Prostate gland (tissue), 2 donors: Measurements from ENCODE around the gene VEZT. TPM values are rescaled to one million over a fixed set of nuclear protein-coding genes. Genes with fewer than 3 reads are reported as not detected.
"Not testable (repeated sequence)": the region's sequence is repeated elsewhere in the genome, so short reads cannot be mapped to it uniquely, and the experiment has no call there.

Experiments
- DNase-seq: peaks from one replicate; pipeline ENCODE4 v3.0.0-alpha.2; 2019; ENCODE audit warnings: low spot score
- H3K27ac ChIP-seq, 2 donors: fragments of 200-600 bp; sonication (generic); 2 replicates each; pipeline ENCODE4 v1.5.1; 2017 to 2019
- H3K27me3 ChIP-seq: fragments of 200-600 bp; sonication (generic); replicated peaks from 2 replicates; pipeline ENCODE4 v1.5.1; 2019; ENCODE audit not compliant: insufficient read depth
- H3K36me3 ChIP-seq, 2 donors: fragments of 200-600 bp; sonication (generic); 1 replicate in 1 of 2; 2 replicates in 1 of 2; pipeline versions ENCODE4 v1.5.1 to v1.8.1; 2017 to 2019
- H3K4me1 ChIP-seq: fragments of 200-600 bp; sonication (generic); replicated peaks from 2 replicates; pipeline ENCODE4 v1.5.1; 2019
- H3K4me3 ChIP-seq, 2 donors: fragments of 200-600 bp; sonication (generic); 2 replicates each; pipeline ENCODE4 v1.5.1; 2017 to 2019
- H3K9me3 ChIP-seq: fragments of 200-600 bp; sonication (generic); 2 replicates; pipeline ENCODE4 v1.5.1; 2017
- CTCF ChIP-seq, 4 experiments: fragments of 200-600 bp in 2 of 4; fragments of 450-650 bp in 2 of 4; sonication (generic) in 2 of 4; IDR thresholded peaks; 1 replicate in 3 of 4; 2 replicates in 1 of 4; pipeline ENCODE4 v1.5.1; 2016 to 2019; ENCODE audit warnings: antibody characterized with exemption in 4 of 4, mild to moderate bottlenecking in 2 of 4, moderate library complexity in 2 of 4
- POLR2A ChIP-seq: fragments of 450-650 bp; IDR thresholded peaks from one replicate; pipeline ENCODE4 v1.6.1; 2016; ENCODE audit warnings: antibody characterized with exemption, mild to moderate bottlenecking
- POLR2AphosphoS5 ChIP-seq: sonication (generic); formaldehyde crosslinking; IDR thresholded peaks from one replicate; pipeline ENCODE4 v1.6.1; 2017; ENCODE audit warnings: antibody characterized with exemption
- WGBS: methylation state at CpG from one replicate; pipeline ENCODE4 v1.1.5; 2018; 5-methylcytosine and 5-hydroxymethylcytosine counted together
- intact Hi-C: fragments of 100-400 bp; cut with DNase I; formaldehyde crosslinking; loops from one replicate; pipeline ENCODE4 v1.14.2; 2022
- total RNA-seq, 2 donors: library from RNA; depleted of rRNA; stranded (reverse); fragments of >200 nt; gene quantifications; one replicate each; pipeline ENCODE4 v1.1.0, GENCODE V29; 2016

The VEZT gene
- total RNA-seq, 2 donors from 2014 or later: 37.4 to 81.6 TPM

- Histone ChIP-seq H3K9me3 (no peaks in the 10 kb centered on the region), H3K4me3 (no peak overlapping the region), H3K4me1 (no peaks in the 10 kb centered on the region), H3K36me3 (no peaks in the 10 kb centered on the region), H3K27me3 (no peaks in the 10 kb centered on the region), H3K27ac (peak overlapping the region; percentile 35 to 59)
- intact Hi-C loops: no loop called here
- peak; percentile 8 for DNase-seq
- WGBS: 42% methylated on average over 2 of the region's 2 CpGs
- TF ChIP-seq CTCF (IDR thresholded peaks at IDR 0.05) (no peak), POLR2A (no peak), POLR2AphosphoS5 (peak; percentile 55)
These were observed 100.5 kb downstream of the VEZT start for GRCh38 chr12:95318071-95318545.

GRCh38 chr12:95319694-95320331, 102.2 kb downstream of the VEZT start:
- intact Hi-C loops: no loop called here
- no peak overlapping the region for H3K27ac ChIP-seq

GRCh38 chr12:95321516-95322246, 104.1 kb downstream of the VEZT start:
- H3K4me3 ChIP-seq: no peak overlapping the region
- 69% methylated on average over 3 of the region's 3 CpGs for WGBS
- no peak for DNase-seq
- intact Hi-C loops: no loop called here
- no peaks in the 10 kb centered on the region for H3K27me3 ChIP-seq
- TF ChIP-seq POLR2A: no peak
- no peak for TF ChIP-seq CTCF (IDR thresholded peaks at IDR 0.05)
- no peak for TF ChIP-seq POLR2AphosphoS5
- H3K4me1 ChIP-seq: no peaks in the 10 kb centered on the region
- no peaks in the 10 kb centered on the region for H3K9me3 ChIP-seq
- no peak overlapping the region for H3K27ac ChIP-seq
- no peaks in the 10 kb centered on the region for H3K36me3 ChIP-seq

More at GRCh38 chr12:95319694-95320331, 102.2 kb downstream of the VEZT start:
- Histone ChIP-seq H3K9me3 (no peaks in the 10 kb centered on the region), H3K4me1 (no peaks in the 10 kb centered on the region), H3K36me3 (no peaks in the 10 kb centered on the region), H3K27me3 (no peaks in the 10 kb centered on the region), H3K4me3 (no peak overlapping the region)
- 81% methylated on average over 1 of the region's 1 CpG for WGBS
- DNase-seq: no peak
- no peak for TF ChIP-seq POLR2AphosphoS5

- no peak for DNase-seq
- H3K27ac ChIP-seq: no peak overlapping the region
- WGBS: 80% methylated on average over 4 of the region's 4 CpGs
- intact Hi-C loops: no loop called here
- H3K4me3 ChIP-seq: no peak overlapping the region
- H3K9me3 ChIP-seq: no peaks in the 10 kb centered on the region
- no peaks in the 10 kb centered on the region for H3K27me3 ChIP-seq
- H3K36me3 ChIP-seq: no peaks in the 10 kb centered on the region
- TF ChIP-seq POLR2AphosphoS5 (no peak), POLR2A (no peak), CTCF (IDR thresholded peaks at IDR 0.05) (no peak)
- H3K4me1 ChIP-seq: no peaks in the 10 kb centered on the region
These were observed 104.7 kb downstream of the VEZT start for GRCh38 chr12:95322326-95322725.

- no peak overlapping the region for H3K27ac ChIP-seq
- no peak overlapping the region for H3K4me3 ChIP-seq
- H3K4me1 ChIP-seq: no peaks in the 10 kb centered on the region
- H3K27me3 ChIP-seq: no peaks in the 10 kb centered on the region
- TF ChIP-seq POLR2AphosphoS5: no peak
- TF ChIP-seq CTCF (IDR thresholded peaks at IDR 0.05): no peak
- TF ChIP-seq POLR2A: no peak
- no peaks in the 10 kb centered on the region for H3K9me3 ChIP-seq
- DNase-seq: no peak
- intact Hi-C loops: no loop called here
- no peaks in the 10 kb centered on the region for H3K36me3 ChIP-seq
These were observed 105.6 kb downstream of the VEZT start for GRCh38 chr12:95323212-95323611.

GRCh38 chr12:95324246-95324645, 106.6 kb downstream of the VEZT start:
- H3K36me3 ChIP-seq, intact Hi-C loops, H3K4me3 ChIP-seq, H3K27ac ChIP-seq, H3K27me3 ChIP-seq, DNase-seq, H3K4me1 ChIP-seq, H3K9me3 ChIP-seq: not testable (repeated sequence)
- 73% methylated on average over 7 of the region's 7 CpGs for WGBS
